CD4-positive, alpha-beta T cell (primary cell): ENCODE data around the gene DLG1. TPM values are rescaled to one million over a fixed set of nuclear protein-coding genes. Genes with fewer than 3 reads are reported as not detected.

Source experiments
- ATAC-seq: fragments of 200-7000 bp; cut with Tn5 transposase; one replicate; pipeline ENCODE4 v1.10.0; 2022; ENCODE audit warnings: mild to moderate bottlenecking; ENCODE audit not compliant: poor library complexity
- CTCF ChIA-PET: fragments of 350-600 bp; sonication (Branson Sonifier 250); formaldehyde crosslinking; loops from one replicate; lab custom pipeline; 2021; ENCODE audit warnings: antibody characterized with exemption, inconsistent platforms; lab: Charles Lee
- POLR2A ChIA-PET: fragments of 350-600 bp; sonication (Branson Sonifier 250); formaldehyde crosslinking; loops from one replicate; lab custom pipeline; 2021; ENCODE audit warnings: antibody characterized with exemption, inconsistent platforms; lab: Charles Lee
- DNase-seq, 14 experiments: peaks; one replicate each; pipeline ENCODE4 v3.0.0-alpha.2; 2013 to 2020; ENCODE audit warnings: mixed read lengths in 2 of 14
- H3K27ac ChIP-seq, 2 donors: one replicate each; pipeline versions ENCODE4 v1.5.1 to v1.7.0; 2013; ENCODE audit warnings: low read length in 2 of 2, low read depth in 1 of 2, mild to moderate bottlenecking in 1 of 2
- H3K27me3 ChIP-seq, 2 experiments: 1 replicate in 1 of 2; 2 replicates in 1 of 2; pipeline versions ENCODE4 v1.6.1 to v1.7.0; 2013; ENCODE audit warnings: low read length in 2 of 2, control low read depth in 1 of 2, mild to moderate bottlenecking in 1 of 2, moderate library complexity in 1 of 2; ENCODE audit not compliant: insufficient read depth in 2 of 2, control insufficient read depth in 1 of 2
- H3K36me3 ChIP-seq: one replicate; pipeline ENCODE4 v1.6.1; 2013; ENCODE audit warnings: low read length, control low read depth; ENCODE audit not compliant: insufficient read depth
- H3K4me1 ChIP-seq: one replicate; pipeline ENCODE4 v1.6.1; 2013; ENCODE audit warnings: low read length, control low read depth; ENCODE audit not compliant: insufficient read depth
- H3K4me3 ChIP-seq: one replicate; pipeline ENCODE4 v1.5.1; 2013; ENCODE audit warnings: mild to moderate bottlenecking, low read length, moderate library complexity
- H3K9me3 ChIP-seq, 2 experiments: 1 replicate in 1 of 2; 2 replicates in 1 of 2; pipeline versions ENCODE4 v1.6.1 to v1.7.0; 2013; ENCODE audit warnings: low read length in 2 of 2, mild to moderate bottlenecking in 2 of 2, control low read depth in 1 of 2, moderate library complexity in 1 of 2; ENCODE audit not compliant: control insufficient read depth in 1 of 2, insufficient read depth in 1 of 2
- H3K27ac Mint-ChIP-seq: one replicate; pipeline ENCODE4 v1.8.0; 2020; ENCODE audit warnings: mixed read lengths
- H3K27me3 Mint-ChIP-seq: one replicate; pipeline ENCODE4 v1.8.0; 2021; ENCODE audit warnings: mixed read lengths
- H3K36me3 Mint-ChIP-seq: one replicate; pipeline ENCODE4 v1.8.0; 2021; ENCODE audit warnings: low read depth, mixed read lengths
- H3K4me1 Mint-ChIP-seq: one replicate; pipeline ENCODE4 v1.8.0; 2021; ENCODE audit warnings: low read depth, mixed read lengths
- H3K4me3 Mint-ChIP-seq: one replicate; pipeline ENCODE4 v1.8.0; 2020; ENCODE audit warnings: mild to moderate bottlenecking, mixed read lengths
- H3K9me3 Mint-ChIP-seq: one replicate; pipeline ENCODE4 v1.8.0; 2020; ENCODE audit warnings: mixed read lengths
- CTCF ChIP-seq: fragments of 200-600 bp; IDR thresholded peaks from one replicate; pipeline ENCODE4 v1.8.0; 2022; ENCODE audit warnings: antibody characterized with exemption, mild to moderate bottlenecking
- intact Hi-C, 2 experiments: fragments of 100-400 bp; cut with DNase I in 1 of 2; cut with micrococcal nuclease in 1 of 2; formaldehyde crosslinking; loops; one replicate each; pipeline versions ENCODE4 v1.15.1 to v1.9.0; 2023 to 2025; cut with DNase I, micrococcal nuclease
- total RNA-seq, 174 experiments: library from RNA in 2 of 174; stranded (reverse) in 2 of 174; gene quantifications; one replicate each; pipeline ENCODE4 v1.2.3 and lab custom pipeline; 2021 to 2026

The DLG1 gene
- total RNA-seq, 2 experiments from 2014 or later: 86.8 to 91.8 TPM

- H3K4me1 ChIP-seq: no peaks in the 10 kb centered on the region
- H3K27me3 ChIP-seq: no peaks in the 10 kb centered on the region
- H3K9me3 ChIP-seq: no peaks in the 10 kb centered on the region
- ATAC-seq: no peak
- TF ChIP-seq CTCF: no peak
- no peak overlapping the region for H3K27ac ChIP-seq
- Mint-ChIP-seq H3K4me3 (no peak overlapping the region), H3K27me3 (no peaks in the 10 kb centered on the region), H3K27ac (no peak overlapping the region), H3K4me1 (no peaks in the 10 kb centered on the region), H3K36me3 (peaks cover 45% of the 10 kb centered on the region), H3K9me3 (no peaks in the 10 kb centered on the region)
- H3K4me3 ChIP-seq: no peak overlapping the region
- DNase-seq: no peak
- intact Hi-C loops: no loop called here
- CTCF ChIA-PET: no interaction called here
- POLR2A ChIA-PET: no interaction called here
- no peaks in the 10 kb centered on the region for H3K36me3 ChIP-seq
Measured at GRCh38 chr3:197093871-197094270, 204.5 kb downstream of the DLG1 start.

- H3K36me3 Mint-ChIP-seq: peaks cover 49% of the 10 kb centered on the region
- Histone ChIP-seq H3K4me1 (no peaks in the 10 kb centered on the region), H3K9me3 (no peaks in the 10 kb centered on the region), H3K36me3 (peaks cover 12% of the 10 kb centered on the region), H3K27me3 (no peaks in the 10 kb centered on the region), H3K27ac (no peak overlapping the region), H3K4me3 (no peak overlapping the region)
- ChIA-PET CTCF (no interaction called here), POLR2A (no interaction called here)
- no peaks in the 10 kb centered on the region for H3K27me3 Mint-ChIP-seq
- H3K9me3 Mint-ChIP-seq: no peaks in the 10 kb centered on the region
- intact Hi-C loops: no loop called here
- H3K27ac Mint-ChIP-seq: no peak overlapping the region
- H3K4me1 Mint-ChIP-seq: no peaks in the 10 kb centered on the region
- no peak for TF ChIP-seq CTCF
- H3K4me3 Mint-ChIP-seq: no peak overlapping the region
- ATAC-seq (no peak), DNase-seq (no peak)
Measured at GRCh38 chr3:197088370-197088769, 210.0 kb downstream of the DLG1 start.

GRCh38 chr3:197085137-197085536 is 213.3 kb downstream of the DLG1 start:
- no peak overlapping the region for H3K4me3 ChIP-seq
- H3K4me3 Mint-ChIP-seq: no peak overlapping the region
- peaks cover 16% of the 10 kb centered on the region for H3K36me3 ChIP-seq
- H3K27ac Mint-ChIP-seq: no peak overlapping the region
- ATAC-seq: no peak
- H3K27ac ChIP-seq: no peak overlapping the region
- no peaks in the 10 kb centered on the region for H3K9me3 ChIP-seq
- no peaks in the 10 kb centered on the region for H3K27me3 Mint-ChIP-seq
- DNase-seq: no peak
- no peaks in the 10 kb centered on the region for H3K4me1 Mint-ChIP-seq
- TF ChIP-seq CTCF: no peak
- no peaks in the 10 kb centered on the region for H3K9me3 Mint-ChIP-seq
- ChIA-PET POLR2A (no interaction called here), CTCF (no interaction called here)
- no peaks in the 10 kb centered on the region for H3K27me3 ChIP-seq
- H3K4me1 ChIP-seq: no peaks in the 10 kb centered on the region
- intact Hi-C loops: no loop called here
- H3K36me3 Mint-ChIP-seq: peaks cover 63% of the 10 kb centered on the region
